Measurements from ENCODE around the gene ROBO3.

Gene ROBO3

GRCh38 chr11:124917115-124917637 is 51.9 kb downstream of the ROBO3 start:
- H3K27ac ChIP-seq = no peak overlapping the region
- H3K27me3 ChIP-seq (ENCODE audit: insufficient read depth, low read depth, severe bottlenecking) = no peaks in the 10 kb centered on the region
- H3K36me3 ChIP-seq = no peaks in the 10 kb centered on the region
- TF ChIP-seq CTCF (IDR thresholded peaks at IDR 0.05; ENCODE audit: low read depth, low read length) = no peak
- H3K9me3 ChIP-seq (ENCODE audit: severe bottlenecking) = peaks cover under 1% of the 10 kb centered on the region
- H3K4me3 ChIP-seq (ENCODE audit: low read depth, low read length) = no peak overlapping the region
- DNase-seq = no peak

- H3K27ac ChIP-seq = no peak within 1 kb of the TSS
- H3K9me3 ChIP-seq (ENCODE audit: severe bottlenecking) = no peaks in the 10 kb centered on the region
- no peak for DNase-seq
- no peak within 1 kb of the TSS for H3K4me3 ChIP-seq (ENCODE audit: low read depth, low read length)
- H3K36me3 ChIP-seq = no peaks in the 10 kb centered on the region
- no peak for TF ChIP-seq CTCF (IDR thresholded peaks at IDR 0.05; ENCODE audit: low read depth, low read length)
- H3K27me3 ChIP-seq (ENCODE audit: insufficient read depth, low read depth, severe bottlenecking) = no peaks in the 10 kb centered on the region
These were observed 53.7 kb downstream of the ROBO3 start, which contains the start of gene HEPN1 for GRCh38 chr11:124918950-124919349. Gene HEPN1 (plus strand): TSS chr11:124919250.

GRCh38 chr11:124919898-124920297 is 54.7 kb downstream of the ROBO3 start:
- TF ChIP-seq CTCF (IDR thresholded peaks at IDR 0.05; ENCODE audit: low read depth, low read length) = no peak
- Histone ChIP-seq H3K36me3 (no peaks in the 10 kb centered on the region), H3K4me3 (ENCODE audit: low read depth, low read length) (no peak overlapping the region), H3K27ac (no peak overlapping the region), H3K9me3 (ENCODE audit: severe bottlenecking) (no peaks in the 10 kb centered on the region), H3K27me3 (ENCODE audit: insufficient read depth, low read depth, severe bottlenecking) (no peaks in the 10 kb centered on the region)
- no peak for DNase-seq

- no peak overlapping the region for H3K27ac ChIP-seq
- H3K9me3 ChIP-seq (ENCODE audit: severe bottlenecking) = no peaks in the 10 kb centered on the region
- no peak overlapping the region for H3K4me3 ChIP-seq (ENCODE audit: low read depth, low read length)
- no peak for TF ChIP-seq CTCF (IDR thresholded peaks at IDR 0.05; ENCODE audit: low read depth, low read length)
- H3K36me3 ChIP-seq = no peaks in the 10 kb centered on the region
- DNase-seq = no peak
- no peaks in the 10 kb centered on the region for H3K27me3 ChIP-seq (ENCODE audit: insufficient read depth, low read depth, severe bottlenecking)
These were observed 55.1 kb downstream of the ROBO3 start for GRCh38 chr11:124920356-124920755.

- Histone ChIP-seq H3K27me3 (ENCODE audit: insufficient read depth, low read depth, severe bottlenecking) (no peaks in the 10 kb centered on the region), H3K27ac (peak overlapping the region; percentile 59), H3K36me3 (no peaks in the 10 kb centered on the region), H3K9me3 (ENCODE audit: severe bottlenecking) (no peaks in the 10 kb centered on the region), H3K4me3 (ENCODE audit: low read depth, low read length) (peak overlapping the region; percentile 30)
- TF ChIP-seq CTCF (IDR thresholded peaks at IDR 0.05; ENCODE audit: low read depth, low read length) = no peak
- peak; percentile 90 for DNase-seq
These were observed 55.8 kb downstream of the ROBO3 start for GRCh38 chr11:124920870-124921609.

Data from WERI-Rb-1 (cell line).